ENCODE results near the gene SERPINA6.

The SERPINA6 gene

GRCh38 chr14:94362614-94363133, 39.5 kb upstream of the SERPINA6 start:
- FAIRE-seq (no peak), DNase-seq (ENCODE audit: insufficient read length, low spot score) (no peak)
- no peak for TF ChIP-seq CTCF (IDR thresholded peaks at IDR 0.05; ENCODE audit: insufficient read depth, missing control alignments)

GRCh38 chr14:94361682-94362081, 38.5 kb upstream of the SERPINA6 start:
- FAIRE-seq: no peak
- DNase-seq (ENCODE audit: insufficient read length, low spot score): no peak
- TF ChIP-seq CTCF (IDR thresholded peaks at IDR 0.05; ENCODE audit: insufficient read depth, missing control alignments): no peak

GRCh38 chr14:94360945-94361565, 37.9 kb upstream of the SERPINA6 start:
- TF ChIP-seq CTCF (IDR thresholded peaks at IDR 0.05; ENCODE audit: insufficient read depth, missing control alignments): no peak
- FAIRE-seq (no peak), DNase-seq (ENCODE audit: insufficient read length, low spot score) (no peak)

- DNase-seq (ENCODE audit: insufficient read length, low spot score): no peak
- no peak for FAIRE-seq
- TF ChIP-seq CTCF (IDR thresholded peaks at IDR 0.05; ENCODE audit: insufficient read depth, missing control alignments): no peak
Measured at GRCh38 chr14:94357166-94357565, 34.0 kb upstream of the SERPINA6 start.

GRCh38 chr14:94356379-94357056, 33.4 kb upstream of the SERPINA6 start:
- DNase-seq (ENCODE audit: insufficient read length, low spot score) (no peak), FAIRE-seq (no peak)
- no peak for TF ChIP-seq CTCF (IDR thresholded peaks at IDR 0.05; ENCODE audit: insufficient read depth, missing control alignments)

GRCh38 chr14:94355191-94355794, 32.2 kb upstream of the SERPINA6 start:
- DNase-seq (ENCODE audit: insufficient read length, low spot score): no peak
- no peak for TF ChIP-seq CTCF (IDR thresholded peaks at IDR 0.05; ENCODE audit: insufficient read depth, missing control alignments)
- no peak for FAIRE-seq
